ENCODE results near the gene EDNRB.

- TF ChIP-seq CTCF (IDR thresholded peaks at IDR 0.05; ENCODE audit: low read length) (no peak), EZH2 (IDR thresholded peaks at IDR 0.05; ENCODE audit: borderline replicate concordance, low read length) (no peak)
Measured at GRCh38 chr13:77891041-77891440, 27.6 kb downstream of the EDNRB start.
